HCT116 (cell line): ENCODE results near the gene KRT36. TPM values are rescaled to one million over a fixed set of nuclear protein-coding genes. Genes with fewer than 3 reads are reported as not detected.

Experiments used
- ATAC-seq: fragments of 200-7000 bp; cut with Tn5 transposase; 2 replicates; pipeline ENCODE4 v1.9.1; 2020; ENCODE audit warnings: mild to moderate bottlenecking, moderate library complexity
- BruUV-seq: library from RNA; stranded (reverse); fragments of 400-500 nt; replicated peaks from 2 replicates; lab custom pipeline; 2021; lab: Mats Ljungman, UMichigan
- CTCF ChIA-PET: fragments of 300-600 bp; sonication (Branson Sonifier 250); formaldehyde crosslinking; loops from one replicate; lab custom pipeline; 2021; ENCODE audit warnings: antibody characterized with exemption; lab: Charles Lee
- POLR2A ChIA-PET: fragments of 300-600, 350-600 bp; sonication (Branson Sonifier 250); formaldehyde crosslinking; loops from one replicate; lab custom pipeline; 2021; ENCODE audit warnings: antibody characterized with exemption; lab: Charles Lee
- RAD21 ChIA-PET, 2 experiments: fragments of 300-600 bp; sonication (Branson Sonifier 250); formaldehyde crosslinking; loops; one replicate each; lab custom pipeline; 2023; ENCODE audit warnings: low total read pairs in 2 of 2; ENCODE audit not compliant: uncharacterized antibody in 2 of 2, unreplicated experiment in 2 of 2, low non-redundant PET in 1 of 2; lab: Charles Lee
- DNase-seq: peaks from one replicate; pipeline ENCODE4 v3.0.0-alpha.2; 2010; ENCODE audit warnings: low read depth, low spot score
- H2AFZ ChIP-seq: fragments of 200-600 bp; shearing (Covaris generic), sonication (generic); 2 replicates; pipeline ENCODE4 v1.6.1; 2017; ENCODE audit warnings: low read depth, mixed run types, mixed read lengths, antibody characterized with exemption, low read length; ENCODE audit not compliant: poor library complexity, severe bottlenecking
- H3K27ac ChIP-seq: 2 replicates; pipeline ENCODE4 v1.5.1; 2012; ENCODE audit warnings: low read depth, low read length
- H3K27me3 ChIP-seq: fragments of 200-600 bp; sonication (generic); 2 replicates; pipeline ENCODE4 v1.6.1; 2016; ENCODE audit warnings: mixed run types, low read length, mixed read lengths; ENCODE audit not compliant: insufficient read depth
- H3K36me3 ChIP-seq, 2 experiments: fragments of 200-500 bp in 1 of 2; fragments of 200-600 bp in 1 of 2; sonication (Bioruptor generic) in 1 of 2; sonication (generic) in 1 of 2; 2 replicates each; pipeline versions ENCODE4 v1.5.1 to v1.6.1; 2014 to 2016; ENCODE audit warnings: low read length in 2 of 2, inconsistent platforms in 1 of 2, mixed read lengths in 1 of 2, mixed run types in 1 of 2; ENCODE audit not compliant: insufficient read depth in 2 of 2, control insufficient read depth in 1 of 2
- H3K4me1 ChIP-seq, 2 experiments: fragments of 200-600 bp in 1 of 2; sonication (generic) in 1 of 2; 2 replicates each; pipeline versions ENCODE4 v1.5.1 to v1.6.1; 2012 to 2017; ENCODE audit warnings: low read length in 2 of 2, inconsistent platforms in 1 of 2, mild to moderate bottlenecking in 1 of 2, mixed read lengths in 1 of 2, mixed run types in 1 of 2, moderate library complexity in 1 of 2; ENCODE audit not compliant: insufficient read depth in 2 of 2, control insufficient read depth in 1 of 2
- H3K4me2 ChIP-seq: fragments of 200-600 bp; sonication (generic); 2 replicates; pipeline ENCODE4 v1.6.1; 2017; ENCODE audit warnings: mixed run types, low read length, mixed read lengths
- H3K4me3 ChIP-seq, 2 experiments: fragments of 200-600 bp in 1 of 2; sonication (generic) in 1 of 2; replicated peaks in 1 of 2; 2 replicates each; pipeline ENCODE4 v1.5.1; 2011 to 2016; ENCODE audit warnings: low read length in 2 of 2, control low read depth in 1 of 2, low read depth in 1 of 2, mild to moderate bottlenecking in 1 of 2, mixed read lengths in 1 of 2, mixed run types in 1 of 2
- H3K79me2 ChIP-seq: fragments of 200-600 bp; sonication (generic); 2 replicates; pipeline ENCODE4 v1.6.1; 2017; ENCODE audit warnings: mild to moderate bottlenecking, mixed run types, low read length, moderate library complexity, mixed read lengths; ENCODE audit not compliant: insufficient read depth
- H3K9ac ChIP-seq: fragments of 200-600 bp; sonication (generic); 2 replicates; pipeline ENCODE4 v1.6.1; 2016; ENCODE audit warnings: low read length, mixed read lengths
- H3K9me2 ChIP-seq: fragments of 200-600 bp; sonication (generic), shearing (Covaris generic); 2 replicates; pipeline ENCODE4 v1.6.1; 2017; ENCODE audit warnings: mixed run types, mild to moderate bottlenecking, moderate library complexity; ENCODE audit not compliant: insufficient read depth
- H3K9me3 ChIP-seq, 2 experiments: fragments of 200-500 bp in 1 of 2; fragments of 200-600 bp in 1 of 2; sonication (Bioruptor generic) in 1 of 2; sonication (generic) in 1 of 2; 2 replicates each; pipeline ENCODE4 v1.6.1; 2014 to 2017; ENCODE audit warnings: low read length in 2 of 2, mixed read lengths in 2 of 2, inconsistent platforms in 1 of 2, low read depth in 1 of 2, mild to moderate bottlenecking in 1 of 2, mixed run types in 1 of 2, moderate library complexity in 1 of 2; ENCODE audit not compliant: control insufficient read depth in 1 of 2, insufficient read depth in 1 of 2
- H4K20me1 ChIP-seq: fragments of 200-600 bp; sonication (generic), shearing (Covaris generic); 2 replicates; pipeline ENCODE4 v1.6.1; 2017; ENCODE audit warnings: mixed run types, mild to moderate bottlenecking, moderate library complexity; ENCODE audit not compliant: insufficient read depth
- CBX3 ChIP-seq: IDR thresholded peaks from 2 replicates; pipeline ENCODE4 v1.6.1; 2012; ENCODE audit warnings: low read depth
- CEBPB ChIP-seq: IDR thresholded peaks from 2 replicates; pipeline ENCODE4 v1.6.1; 2012; ENCODE audit warnings: low read depth
- EGR1 ChIP-seq: IDR thresholded peaks from 2 replicates; pipeline ENCODE4 v1.6.1; 2012; ENCODE audit warnings: low read depth
- POLR2AphosphoS5 ChIP-seq: IDR thresholded peaks from 2 replicates; pipeline ENCODE4 v1.6.1; 2011; ENCODE audit warnings: mild to moderate bottlenecking, low read depth, low read length, moderate library complexity
- RAD21 ChIP-seq: IDR thresholded peaks from 2 replicates; pipeline ENCODE4 v1.6.1; 2012; ENCODE audit warnings: low read depth, mild to moderate bottlenecking
- SIN3A ChIP-seq: IDR thresholded peaks from 2 replicates; pipeline ENCODE4 v1.6.1; 2012; ENCODE audit warnings: low read depth
- SP1 ChIP-seq: IDR thresholded peaks from 2 replicates; pipeline ENCODE4 v1.6.1; 2012; ENCODE audit warnings: low read depth
- SRF ChIP-seq: IDR thresholded peaks from 2 replicates; pipeline ENCODE4 v1.6.1; 2012; ENCODE audit warnings: low read depth
- TCF7L2 ChIP-seq: IDR thresholded peaks from 2 replicates; pipeline ENCODE4 v1.7.0; 2011; ENCODE audit warnings: borderline replicate concordance, inconsistent platforms; ENCODE audit not compliant: insufficient read depth, insufficient read length; ENCODE audit errors: extremely low read depth
- ZBTB33 ChIP-seq: IDR thresholded peaks from 2 replicates; pipeline ENCODE4 v1.6.1; 2011; ENCODE audit warnings: mild to moderate bottlenecking, low read length, moderate library complexity; ENCODE audit not compliant: insufficient replicate concordance; ENCODE audit errors: extremely low read depth
- ZNF274 ChIP-seq: fragments of 200-500 bp; sonication (Bioruptor generic); IDR thresholded peaks from 2 replicates; pipeline ENCODE4 v1.6.1; 2014; ENCODE audit warnings: mild to moderate bottlenecking, low read depth, low read length, inconsistent platforms
- intact Hi-C: fragments of 100-400 bp; cut with micrococcal nuclease; formaldehyde crosslinking; loops from 2 replicates; pipeline ENCODE4 v1.10.0; 2022
- total RNA-seq: library from RNA; stranded (reverse); gene quantifications from one replicate; pipeline ENCODE4 v1.2.1, GENCODE V29; 2021; ENCODE audit not compliant: unreplicated experiment
- TF ChIP-seq, protein P1 (sequence below): IDR thresholded peaks from 2 replicates; pipeline ENCODE4 v1.6.1; 2012

The KRT36 gene
- total RNA-seq, 1 experiment from 2014 or later: not detected

- Histone ChIP-seq H3K9me2 (no peaks in the 10 kb centered on the region), H3K79me2 (no peaks in the 10 kb centered on the region)
- RAD21 ChIA-PET: no interaction called here
- TF ChIP-seq CEBPB: no peak
- no peak for TF ChIP-seq ZBTB33
- TF ChIP-seq EGR1: no peak
- TF ChIP-seq POLR2AphosphoS5: no peak
- no peak for TF ChIP-seq SP1
- TF ChIP-seq CBX3: no peak
- no peak for TF ChIP-seq RAD21
- TF ChIP-seq SIN3A: no peak
- no peak for TF ChIP-seq TCF7L2
- TF ChIP-seq ZNF274: no peak
- TF ChIP-seq, protein P1, sequence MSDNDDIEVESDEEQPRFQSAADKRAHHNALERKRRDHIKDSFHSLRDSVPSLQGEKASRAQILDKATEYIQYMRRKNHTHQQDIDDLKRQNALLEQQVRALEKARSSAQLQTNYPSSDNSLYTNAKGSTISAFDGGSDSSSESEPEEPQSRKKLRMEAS: no peak
- no peak for TF ChIP-seq SRF
- TF ChIP-seq, all 23 proteins: peak for 0
- Histone ChIP-seq H3K4me2 (no peak within 1 kb of the TSS), H3K27me3 (no peaks in the 10 kb centered on the region), H4K20me1 (no peaks in the 10 kb centered on the region), H3K27ac (no peak within 1 kb of the TSS), H3K9me3 (peaks cover 3 to 7% of the 10 kb centered on the region in 2 experiments; a peak in 1 of 4 replicates), H2AFZ (no peak within 1 kb of the TSS), H3K36me3 (no peaks in the 10 kb centered on the region), H3K4me1 (peaks cover 15 to 26% of the 10 kb centered on the region in 2 experiments), H3K9ac (no peak within 1 kb of the TSS), H3K4me3 (no peak within 1 kb of the TSS)
- POLR2A ChIA-PET: no interaction called here
- ATAC-seq (no peak), DNase-seq (no peak)
- CTCF ChIA-PET: interaction anchor here (1.3 kb wide), 1 partner anchor 49 kb away, joined by 5 read pairs; no protein-coding TSS in a partner anchor
- intact Hi-C loops: no loop called here
- no TSS peak for BruUV-seq
Measured at GRCh38 chr17:41466988-41467387, 22.7 kb downstream of the KRT36 start, which contains the start of gene KRT32. KRT32 (minus strand) TSS chr17:41467386; CDS start chr17:41467325, 61 bp downstream.
